Measurements from ENCODE around the gene SLC24A2. TPM values are rescaled to one million over a fixed set of nuclear protein-coding genes. Genes with fewer than 3 reads are reported as not detected.

The SLC24A2 gene
- total and polyA plus RNA-seq, 10 donors, result 0.03 TPM; not detected in 9

DNA sequence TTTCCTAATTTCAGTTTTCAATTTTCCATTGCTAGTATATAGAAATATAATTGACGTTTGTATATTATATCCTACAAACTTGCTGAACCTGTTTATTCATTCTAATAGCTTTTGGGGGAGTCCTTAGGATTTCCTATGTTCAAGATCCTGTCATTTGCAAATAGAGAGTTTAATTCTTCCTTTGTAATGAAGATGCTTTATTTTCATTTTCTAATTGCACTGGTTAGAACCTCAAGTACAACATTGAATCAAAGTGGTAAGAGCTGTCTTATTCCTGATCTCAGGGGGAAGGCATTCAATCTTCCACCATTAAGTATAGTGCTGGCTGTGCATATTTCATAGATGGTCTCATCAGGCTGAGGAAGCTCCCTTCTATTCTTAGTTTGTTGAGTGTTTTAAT lies 15.6 kb upstream of the SLC24A2 start:
- Histone ChIP-seq H3K4me3 (no peak overlapping the region), H3K27ac (no peak overlapping the region), H3K4me1 (no peaks in the 10 kb centered on the region), H3K36me3 (no peaks in the 10 kb centered on the region), H3K27me3 (replicated peaks in 1 of 7) (no peaks in the 10 kb centered on the region), H3K9me3 (no peaks in the 10 kb centered on the region)
- no peak for TF ChIP-seq POLR2A (IDR thresholded peaks at IDR 0.05)
- 30 to 52% (median 39%) methylated on average over 1 of the region's 1 CpG for WGBS, 5 donors
- intact Hi-C loops (cut with DNase I; ENCODE audit: low total_unique reads), result no loop called here
- no peak for DNase-seq

DNA sequence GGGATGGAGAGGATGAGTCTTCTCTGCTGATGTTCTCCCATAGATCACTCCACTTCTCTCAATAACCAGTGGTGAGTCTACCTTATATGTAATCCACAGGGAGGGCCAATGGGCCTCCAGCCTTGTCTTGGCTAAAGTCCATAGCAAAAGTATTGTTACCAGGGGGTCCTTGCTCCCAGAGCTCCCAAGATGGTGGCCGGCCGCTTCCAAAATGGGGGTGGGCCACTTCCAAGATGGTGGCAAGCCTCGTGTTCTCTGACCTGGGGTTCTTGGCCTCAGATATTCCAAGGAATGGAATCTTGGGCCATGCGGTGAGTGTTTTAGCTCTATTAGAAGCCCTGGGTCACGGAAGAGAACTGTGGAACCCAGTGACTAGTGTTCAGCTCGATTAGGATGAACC lies 12.0 kb upstream of the SLC24A2 start:
- WGBS, 5 donors, result 78 to 91% (median 85%) methylated on average over 6 of the region's 6 CpGs
- Histone ChIP-seq H3K27me3 (replicated peaks in 1 of 7) (no peaks in the 10 kb centered on the region), H3K4me1 (no peaks in the 10 kb centered on the region), H3K27ac (no peak overlapping the region), H3K9me3 (no peaks in the 10 kb centered on the region), H3K36me3 (no peaks in the 10 kb centered on the region), H3K4me3 (no peak overlapping the region)
- TF ChIP-seq POLR2AphosphoS5 (IDR thresholded peaks at IDR 0.05) (no peak), POLR2A (IDR thresholded peaks at IDR 0.05) (no peak)
- TF ChIP-seq, protein P1, sequence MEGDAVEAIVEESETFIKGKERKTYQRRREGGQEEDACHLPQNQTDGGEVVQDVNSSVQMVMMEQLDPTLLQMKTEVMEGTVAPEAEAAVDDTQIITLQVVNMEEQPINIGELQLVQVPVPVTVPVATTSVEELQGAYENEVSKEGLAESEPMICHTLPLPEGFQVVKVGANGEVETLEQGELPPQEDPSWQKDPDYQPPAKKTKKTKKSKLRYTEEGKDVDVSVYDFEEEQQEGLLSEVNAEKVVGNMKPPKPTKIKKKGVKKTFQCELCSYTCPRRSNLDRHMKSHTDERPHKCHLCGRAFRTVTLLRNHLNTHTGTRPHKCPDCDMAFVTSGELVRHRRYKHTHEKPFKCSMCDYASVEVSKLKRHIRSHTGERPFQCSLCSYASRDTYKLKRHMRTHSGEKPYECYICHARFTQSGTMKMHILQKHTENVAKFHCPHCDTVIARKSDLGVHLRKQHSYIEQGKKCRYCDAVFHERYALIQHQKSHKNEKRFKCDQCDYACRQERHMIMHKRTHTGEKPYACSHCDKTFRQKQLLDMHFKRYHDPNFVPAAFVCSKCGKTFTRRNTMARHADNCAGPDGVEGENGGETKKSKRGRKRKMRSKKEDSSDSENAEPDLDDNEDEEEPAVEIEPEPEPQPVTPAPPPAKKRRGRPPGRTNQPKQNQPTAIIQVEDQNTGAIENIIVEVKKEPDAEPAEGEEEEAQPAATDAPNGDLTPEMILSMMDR (IDR thresholded peaks at IDR 0.05 in 8 of 11, conservative IDR thresholded peaks at IDR 0.05 in 3 of 11), result no peak
- intact Hi-C loops (cut with DNase I; ENCODE audit: low total_unique reads), result no loop called here
- DNase-seq, result no peak

DNA sequence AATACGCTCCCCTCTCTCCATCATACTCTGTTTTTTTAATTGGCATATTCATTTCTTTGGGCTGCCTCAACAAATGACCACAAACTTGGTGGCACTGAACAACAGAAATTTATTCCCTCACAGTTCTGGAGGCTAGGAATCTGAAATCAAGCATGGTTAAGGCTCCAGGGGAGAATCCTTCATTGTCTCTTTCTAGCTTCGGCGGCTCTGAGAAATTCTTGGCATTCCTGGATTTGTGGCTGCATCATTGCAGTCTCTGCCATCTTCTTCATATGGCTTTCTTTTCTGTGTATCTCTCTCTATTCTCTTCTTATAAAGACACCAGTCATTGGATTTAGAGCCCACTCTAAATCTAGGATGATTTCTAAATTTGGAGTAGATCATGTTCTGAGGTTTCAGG lies 10.9 kb upstream of the SLC24A2 start:
- Histone ChIP-seq H3K36me3 (no peaks in the 10 kb centered on the region), H3K27ac (no peak overlapping the region), H3K9me3 (no peaks in the 10 kb centered on the region), H3K4me3 (no peak overlapping the region), H3K27me3 (replicated peaks in 1 of 7) (no peaks in the 10 kb centered on the region), H3K4me1 (no peaks in the 10 kb centered on the region)
- DNase-seq, result no peak
- intact Hi-C loops (cut with DNase I; ENCODE audit: low total_unique reads), result no loop called here
- WGBS, 5 donors, result 51 to 71% (median 64%) methylated on average over 3 of the region's 3 CpGs
- TF ChIP-seq POLR2AphosphoS5 (IDR thresholded peaks at IDR 0.05) (no peak), POLR2A (IDR thresholded peaks at IDR 0.05) (no peak)
- TF ChIP-seq, protein P1 (IDR thresholded peaks at IDR 0.05 in 8 of 11, conservative IDR thresholded peaks at IDR 0.05 in 3 of 11), result no peak

DNA sequence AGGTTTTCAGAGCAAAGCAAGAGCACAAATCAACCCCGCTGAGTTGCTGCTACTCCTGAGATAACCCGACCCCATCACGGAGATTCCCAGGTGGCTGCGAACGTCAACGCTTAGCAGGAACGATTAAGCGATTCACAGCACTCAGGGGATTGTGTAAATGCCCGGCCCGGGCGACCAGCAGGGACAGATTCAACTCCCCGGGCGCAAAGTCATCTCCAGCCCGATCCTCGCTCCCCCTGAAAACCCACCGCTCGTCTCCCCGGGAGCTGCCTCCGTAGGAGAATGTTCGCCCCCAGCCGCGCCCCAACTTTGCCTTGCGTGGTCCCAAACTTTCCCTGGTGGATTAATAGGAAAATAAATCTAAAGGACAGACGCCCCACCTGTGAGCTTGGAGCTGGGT lies 685 bp downstream of the SLC24A2 start:
- no peaks in the 10 kb centered on the region for H3K36me3 ChIP-seq
- peaks cover 0 to 35% (median 16%) of the 10 kb centered on the region in 7 donors for H3K27me3 ChIP-seq (replicated peaks in 1 of 7)
- TF ChIP-seq, protein P1 (IDR thresholded peaks at IDR 0.05 in 8 of 11, conservative IDR thresholded peaks at IDR 0.05 in 3 of 11), result no peak
- TF ChIP-seq POLR2A (IDR thresholded peaks at IDR 0.05), result no peak
- TF ChIP-seq POLR2AphosphoS5 (IDR thresholded peaks at IDR 0.05), result no peak
- 0 to 11% (median 5%) methylated on average over 15 to 24 of the region's 24 CpGs for WGBS, 5 donors
- no peak for DNase-seq
- no peak overlapping the region for H3K27ac ChIP-seq
- H3K4me3 ChIP-seq, result peak overlapping the region in 3 of 8 donors; percentile 2 to 48 (median 20)
- H3K9me3 ChIP-seq, result no peaks in the 10 kb centered on the region
- intact Hi-C loops (cut with DNase I; ENCODE audit: low total_unique reads), result no loop called here
- H3K4me1 ChIP-seq, result peaks cover 0 to 14% (median 0%) of the 10 kb centered on the region in 6 donors

DNA sequence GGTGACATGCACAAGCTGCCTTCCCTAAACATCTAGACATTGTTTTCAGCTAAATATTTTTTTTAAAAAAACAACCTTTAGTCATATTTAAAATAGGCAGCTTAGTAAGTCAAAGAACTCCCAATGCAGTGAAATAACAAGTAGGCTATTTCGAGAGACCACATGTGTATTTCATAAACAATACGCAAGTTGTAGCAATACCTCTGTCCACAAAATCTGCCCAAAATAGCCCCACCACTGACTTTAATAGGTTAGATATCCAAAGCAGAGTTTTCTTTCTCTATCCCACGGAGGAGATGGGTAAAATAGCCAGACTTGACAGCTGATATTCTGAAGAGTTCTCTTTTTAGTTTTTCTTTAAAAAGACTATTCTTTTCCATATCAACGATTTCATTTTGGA lies 1.2 kb downstream of the SLC24A2 start:
- intact Hi-C loops (cut with DNase I; ENCODE audit: low total_unique reads), result no loop called here

More for the DNA sequence above, 1.2 kb downstream of the SLC24A2 start:
- H3K36me3 ChIP-seq, result no peaks in the 10 kb centered on the region
- no peak for DNase-seq
- H3K9me3 ChIP-seq, result no peaks in the 10 kb centered on the region
- H3K4me3 ChIP-seq, result no peak overlapping the region
- H3K27ac ChIP-seq, result no peak overlapping the region
- peaks cover 0 to 35% (median 16%) of the 10 kb centered on the region in 7 donors for H3K27me3 ChIP-seq (replicated peaks in 1 of 7)
- peaks cover 0 to 14% (median 0%) of the 10 kb centered on the region in 6 donors for H3K4me1 ChIP-seq
- TF ChIP-seq POLR2AphosphoS5 (IDR thresholded peaks at IDR 0.05), result no peak
- TF ChIP-seq, protein P1 (IDR thresholded peaks at IDR 0.05 in 8 of 11, conservative IDR thresholded peaks at IDR 0.05 in 3 of 11), result no peak
- TF ChIP-seq POLR2A (IDR thresholded peaks at IDR 0.05), result no peak
- 18 to 28% (median 25%) methylated on average over 4 of the region's 4 CpGs for WGBS, 5 donors
